ENCODE measurements around the gene TEPSIN.

Gene TEPSIN

GRCh38 chr17:81279278-81280275 is 40.7 kb upstream of the TEPSIN start:
- H3K27ac ChIP-seq (ENCODE audit: insufficient read depth, low read length, poor library complexity, severe bottlenecking) = no peak overlapping the region
- H3K9me3 ChIP-seq (ENCODE audit: control insufficient read depth, low read length) = no peaks in the 10 kb centered on the region
- peaks cover 3% of the 10 kb centered on the region for H3K4me1 ChIP-seq (ENCODE audit: control insufficient read depth, insufficient read depth, low read length, poor library complexity, severe bottlenecking)
- no peak for DNase-seq
- no peak overlapping the region for H3K4me3 ChIP-seq (ENCODE audit: insufficient read depth, low read depth, low read length, poor library complexity, severe bottlenecking)
- H3K27me3 ChIP-seq (replicated peaks; ENCODE audit: control insufficient read depth, insufficient read depth, low read length, poor library complexity, severe bottlenecking) = no peaks in the 10 kb centered on the region
- H3K36me3 ChIP-seq (ENCODE audit: control insufficient read depth, insufficient read depth, low read length) = peaks cover 82% of the 10 kb centered on the region

GRCh38 chr17:81278831-81279230 is 40.0 kb upstream of the TEPSIN start:
- Histone ChIP-seq H3K9me3 (ENCODE audit: control insufficient read depth, low read length) (no peaks in the 10 kb centered on the region), H3K27ac (ENCODE audit: insufficient read depth, low read length, poor library complexity, severe bottlenecking) (no peak overlapping the region), H3K27me3 (replicated peaks; ENCODE audit: control insufficient read depth, insufficient read depth, low read length, poor library complexity, severe bottlenecking) (no peaks in the 10 kb centered on the region), H3K4me3 (ENCODE audit: insufficient read depth, low read depth, low read length, poor library complexity, severe bottlenecking) (no peak overlapping the region), H3K36me3 (ENCODE audit: control insufficient read depth, insufficient read depth, low read length) (peaks cover 89% of the 10 kb centered on the region), H3K4me1 (ENCODE audit: control insufficient read depth, insufficient read depth, low read length, poor library complexity, severe bottlenecking) (no peaks in the 10 kb centered on the region)
- DNase-seq = no peak

GRCh38 chr17:81277946-81278693 is 39.3 kb upstream of the TEPSIN start:
- Histone ChIP-seq H3K4me1 (ENCODE audit: control insufficient read depth, insufficient read depth, low read length, poor library complexity, severe bottlenecking) (no peaks in the 10 kb centered on the region), H3K9me3 (ENCODE audit: control insufficient read depth, low read length) (no peaks in the 10 kb centered on the region), H3K4me3 (ENCODE audit: insufficient read depth, low read depth, low read length, poor library complexity, severe bottlenecking) (no peak overlapping the region), H3K36me3 (ENCODE audit: control insufficient read depth, insufficient read depth, low read length) (peaks cover 95% of the 10 kb centered on the region), H3K27me3 (replicated peaks; ENCODE audit: control insufficient read depth, insufficient read depth, low read length, poor library complexity, severe bottlenecking) (no peaks in the 10 kb centered on the region), H3K27ac (ENCODE audit: insufficient read depth, low read length, poor library complexity, severe bottlenecking) (no peak overlapping the region)
- DNase-seq = no peak

GRCh38 chr17:81277421-81277820 is 38.6 kb upstream of the TEPSIN start:
- Histone ChIP-seq H3K4me1 (ENCODE audit: control insufficient read depth, insufficient read depth, low read length, poor library complexity, severe bottlenecking) (no peaks in the 10 kb centered on the region), H3K9me3 (ENCODE audit: control insufficient read depth, low read length) (no peaks in the 10 kb centered on the region), H3K27ac (ENCODE audit: insufficient read depth, low read length, poor library complexity, severe bottlenecking) (no peak overlapping the region), H3K4me3 (ENCODE audit: insufficient read depth, low read depth, low read length, poor library complexity, severe bottlenecking) (no peak overlapping the region), H3K36me3 (ENCODE audit: control insufficient read depth, insufficient read depth, low read length) (peaks cover 95% of the 10 kb centered on the region), H3K27me3 (replicated peaks; ENCODE audit: control insufficient read depth, insufficient read depth, low read length, poor library complexity, severe bottlenecking) (no peaks in the 10 kb centered on the region)
- no peak for DNase-seq

- Histone ChIP-seq H3K4me1 (ENCODE audit: control insufficient read depth, insufficient read depth, low read length, poor library complexity, severe bottlenecking) (no peaks in the 10 kb centered on the region), H3K36me3 (ENCODE audit: control insufficient read depth, insufficient read depth, low read length) (peaks cover 91% of the 10 kb centered on the region), H3K27ac (ENCODE audit: insufficient read depth, low read length, poor library complexity, severe bottlenecking) (no peak overlapping the region), H3K27me3 (replicated peaks; ENCODE audit: control insufficient read depth, insufficient read depth, low read length, poor library complexity, severe bottlenecking) (no peaks in the 10 kb centered on the region), H3K4me3 (ENCODE audit: insufficient read depth, low read depth, low read length, poor library complexity, severe bottlenecking) (no peak overlapping the region), H3K9me3 (ENCODE audit: control insufficient read depth, low read length) (no peaks in the 10 kb centered on the region)
- DNase-seq = no peak
These were observed 37.9 kb upstream of the TEPSIN start for GRCh38 chr17:81276781-81277180.

- no peak overlapping the region for H3K27ac ChIP-seq (ENCODE audit: insufficient read depth, low read length, poor library complexity, severe bottlenecking)
- H3K36me3 ChIP-seq (ENCODE audit: control insufficient read depth, insufficient read depth, low read length) = peaks cover 84% of the 10 kb centered on the region
- H3K4me3 ChIP-seq (ENCODE audit: insufficient read depth, low read depth, low read length, poor library complexity, severe bottlenecking) = no peak overlapping the region
These were observed 35.6 kb upstream of the TEPSIN start for GRCh38 chr17:81274471-81274855.

GRCh38 chr17:81273698-81274470 is 35.0 kb upstream of the TEPSIN start:
- peaks cover 82% of the 10 kb centered on the region for H3K36me3 ChIP-seq (ENCODE audit: control insufficient read depth, insufficient read depth, low read length)
- H3K4me1 ChIP-seq (ENCODE audit: control insufficient read depth, insufficient read depth, low read length, poor library complexity, severe bottlenecking) = no peaks in the 10 kb centered on the region
- no peak for DNase-seq
- no peaks in the 10 kb centered on the region for H3K9me3 ChIP-seq (ENCODE audit: control insufficient read depth, low read length)
- no peak overlapping the region for H3K27ac ChIP-seq (ENCODE audit: insufficient read depth, low read length, poor library complexity, severe bottlenecking)
- no peaks in the 10 kb centered on the region for H3K27me3 ChIP-seq (replicated peaks; ENCODE audit: control insufficient read depth, insufficient read depth, low read length, poor library complexity, severe bottlenecking)
- H3K4me3 ChIP-seq (ENCODE audit: insufficient read depth, low read depth, low read length, poor library complexity, severe bottlenecking) = no peak overlapping the region

More at GRCh38 chr17:81274471-81274855, 35.6 kb upstream of the TEPSIN start:
- Histone ChIP-seq H3K4me1 (ENCODE audit: control insufficient read depth, insufficient read depth, low read length, poor library complexity, severe bottlenecking) (no peaks in the 10 kb centered on the region), H3K27me3 (replicated peaks; ENCODE audit: control insufficient read depth, insufficient read depth, low read length, poor library complexity, severe bottlenecking) (no peaks in the 10 kb centered on the region), H3K9me3 (ENCODE audit: control insufficient read depth, low read length) (no peaks in the 10 kb centered on the region)
- no peak for DNase-seq

- Histone ChIP-seq H3K27me3 (replicated peaks; ENCODE audit: control insufficient read depth, insufficient read depth, low read length, poor library complexity, severe bottlenecking) (no peaks in the 10 kb centered on the region), H3K36me3 (ENCODE audit: control insufficient read depth, insufficient read depth, low read length) (peaks cover 77% of the 10 kb centered on the region), H3K27ac (ENCODE audit: insufficient read depth, low read length, poor library complexity, severe bottlenecking) (no peak overlapping the region), H3K9me3 (ENCODE audit: control insufficient read depth, low read length) (no peaks in the 10 kb centered on the region), H3K4me1 (ENCODE audit: control insufficient read depth, insufficient read depth, low read length, poor library complexity, severe bottlenecking) (no peaks in the 10 kb centered on the region), H3K4me3 (ENCODE audit: insufficient read depth, low read depth, low read length, poor library complexity, severe bottlenecking) (no peak overlapping the region)
- DNase-seq = no peak
These were observed 33.8 kb upstream of the TEPSIN start for GRCh38 chr17:81272616-81273015.

- no peaks in the 10 kb centered on the region for H3K27me3 ChIP-seq (replicated peaks; ENCODE audit: control insufficient read depth, insufficient read depth, low read length, poor library complexity, severe bottlenecking)
- no peak overlapping the region for H3K4me3 ChIP-seq (ENCODE audit: insufficient read depth, low read depth, low read length, poor library complexity, severe bottlenecking)
- no peak for DNase-seq
- no peaks in the 10 kb centered on the region for H3K9me3 ChIP-seq (ENCODE audit: control insufficient read depth, low read length)
- no peaks in the 10 kb centered on the region for H3K4me1 ChIP-seq (ENCODE audit: control insufficient read depth, insufficient read depth, low read length, poor library complexity, severe bottlenecking)
- H3K27ac ChIP-seq (ENCODE audit: insufficient read depth, low read length, poor library complexity, severe bottlenecking) = no peak overlapping the region
- peaks cover 68% of the 10 kb centered on the region for H3K36me3 ChIP-seq (ENCODE audit: control insufficient read depth, insufficient read depth, low read length)
These were observed 32.4 kb upstream of the TEPSIN start for GRCh38 chr17:81271226-81271625.
